Effector memory CD4-positive, alpha-beta T cell (primary cell): Measurements from ENCODE around the gene MST1R.

ENCODE experiments used
- DNase-seq, 3 donors: peaks; one replicate each; pipeline ENCODE4 v3.0.0-alpha.2; 2020
- H3K27ac ChIP-seq: 2 replicates; pipeline ENCODE4 v1.7.0; 2013; ENCODE audit warnings: mild to moderate bottlenecking, low read length, moderate library complexity; ENCODE audit not compliant: insufficient read depth, poor library complexity, severe bottlenecking
- H3K27me3 ChIP-seq: replicated peaks from 2 replicates; pipeline ENCODE4 v1.7.0; 2013; ENCODE audit warnings: mild to moderate bottlenecking, low read length; ENCODE audit not compliant: insufficient read depth, control insufficient read depth, poor library complexity, severe bottlenecking
- H3K36me3 ChIP-seq: 2 replicates; pipeline ENCODE4 v1.7.0; 2013; ENCODE audit warnings: mild to moderate bottlenecking, low read length, moderate library complexity; ENCODE audit not compliant: control insufficient read depth, insufficient read depth
- H3K4me1 ChIP-seq: 2 replicates; pipeline ENCODE4 v1.7.0; 2013; ENCODE audit warnings: low read length, mild to moderate bottlenecking; ENCODE audit not compliant: control insufficient read depth, insufficient read depth, poor library complexity, severe bottlenecking
- H3K4me3 ChIP-seq: 2 replicates; pipeline ENCODE4 v1.7.0; 2013; ENCODE audit warnings: low read length, low read depth, mild to moderate bottlenecking; ENCODE audit not compliant: insufficient read depth, poor library complexity, severe bottlenecking
- H3K9me3 ChIP-seq: 2 replicates; pipeline ENCODE4 v1.7.0; 2013; ENCODE audit warnings: mild to moderate bottlenecking, low read length, moderate library complexity; ENCODE audit not compliant: control insufficient read depth

MST1R gene

DNA sequence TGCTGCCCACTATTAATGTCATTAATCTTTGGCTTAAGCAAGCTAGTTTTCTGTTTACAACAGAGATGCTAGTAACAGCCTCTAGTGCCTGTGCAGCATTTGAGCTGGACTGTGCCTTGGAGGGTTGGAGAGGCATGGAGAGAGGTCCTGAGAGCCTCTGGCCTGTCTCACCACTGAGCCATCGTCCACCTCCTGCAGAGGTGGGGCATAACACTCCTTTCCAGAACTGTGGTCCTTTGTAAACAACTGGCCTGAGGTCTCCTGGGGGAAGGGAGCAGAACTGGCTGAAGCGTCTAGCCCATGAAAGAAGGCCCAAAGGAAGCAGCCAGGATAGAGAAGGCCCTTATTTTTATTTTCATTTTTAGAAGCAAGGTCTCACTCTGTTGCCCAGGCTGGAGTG lies 24.0 kb downstream of the MST1R start:
- Histone ChIP-seq H3K36me3 (no peaks in the 10 kb centered on the region), H3K4me1 (no peaks in the 10 kb centered on the region), H3K4me3 (no peak overlapping the region), H3K9me3 (no peaks in the 10 kb centered on the region), H3K27ac (no peak overlapping the region), H3K27me3 (no peaks in the 10 kb centered on the region)
- DNase-seq: no peak

DNA sequence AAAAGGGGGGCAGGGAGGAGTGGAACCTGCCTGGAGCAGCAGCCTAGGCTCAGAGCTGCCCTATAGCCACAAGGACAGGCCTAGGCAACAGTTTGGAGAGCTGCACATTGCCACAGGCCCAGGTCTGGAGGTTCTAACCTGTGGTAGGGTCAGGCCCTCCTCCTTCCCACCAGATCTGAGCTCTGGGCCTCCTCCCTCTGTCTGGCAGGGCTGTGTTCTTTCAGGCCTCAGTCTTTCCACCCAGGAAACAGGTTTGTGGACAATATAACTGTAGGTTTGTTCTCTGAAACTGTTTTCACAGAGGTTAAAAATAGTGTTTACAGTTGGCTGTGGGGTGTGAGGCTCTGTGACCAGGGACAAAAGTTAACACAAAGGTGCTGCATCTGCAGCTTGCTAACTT lies 25.0 kb downstream of the MST1R start:
- H3K4me1 ChIP-seq: no peaks in the 10 kb centered on the region
- H3K27ac ChIP-seq: no peak overlapping the region
- no peak for DNase-seq
- H3K4me3 ChIP-seq: no peak overlapping the region
- H3K27me3 ChIP-seq: no peaks in the 10 kb centered on the region
- H3K36me3 ChIP-seq: no peaks in the 10 kb centered on the region
- H3K9me3 ChIP-seq: no peaks in the 10 kb centered on the region

GRCh38 chr3:49877716-49878115 lies 26.0 kb downstream of the MST1R start:
- peaks cover 4% of the 10 kb centered on the region for H3K4me1 ChIP-seq
- H3K4me3 ChIP-seq: no peak overlapping the region
- no peaks in the 10 kb centered on the region for H3K36me3 ChIP-seq
- DNase-seq: no peak
- H3K9me3 ChIP-seq: no peaks in the 10 kb centered on the region
- no peak overlapping the region for H3K27ac ChIP-seq
- H3K27me3 ChIP-seq: no peaks in the 10 kb centered on the region

DNA sequence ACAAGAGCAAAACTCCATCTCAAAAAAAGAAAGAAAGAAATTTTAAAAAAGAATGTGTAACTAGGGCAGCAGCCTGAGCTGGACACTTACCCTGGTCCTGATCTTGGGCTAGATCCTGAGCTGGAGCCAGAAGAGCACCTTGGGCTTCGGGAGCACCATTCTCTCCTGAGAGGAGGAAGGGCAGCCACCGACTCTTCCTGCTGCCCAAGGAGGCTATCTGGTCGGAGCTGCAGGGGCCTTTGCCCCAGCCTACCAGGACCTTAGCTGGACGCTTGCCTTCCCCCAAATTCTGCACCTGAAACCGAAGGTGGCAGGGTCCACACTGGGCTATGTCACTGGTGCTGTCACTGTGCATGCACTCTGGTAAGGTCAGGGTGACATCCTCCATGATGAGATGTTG lies 27.1 kb downstream of the MST1R start:
- H3K27me3 ChIP-seq: no peaks in the 10 kb centered on the region
- no peaks in the 10 kb centered on the region for H3K36me3 ChIP-seq
- no peak overlapping the region for H3K4me3 ChIP-seq
- no peaks in the 10 kb centered on the region for H3K9me3 ChIP-seq
- H3K27ac ChIP-seq: no peak overlapping the region
- H3K4me1 ChIP-seq: peaks cover 7% of the 10 kb centered on the region
- no peak for DNase-seq

GRCh38 chr3:49873623-49874022 lies 30.1 kb downstream of the MST1R start:
- H3K36me3 ChIP-seq: no peaks in the 10 kb centered on the region
- no peak overlapping the region for H3K4me3 ChIP-seq
- H3K27me3 ChIP-seq: peaks cover 16% of the 10 kb centered on the region
- DNase-seq: no peak
- no peaks in the 10 kb centered on the region for H3K9me3 ChIP-seq
- no peak overlapping the region for H3K27ac ChIP-seq
- peaks cover 16% of the 10 kb centered on the region for H3K4me1 ChIP-seq

- Histone ChIP-seq H3K36me3 (no peaks in the 10 kb centered on the region), H3K4me3 (no peak overlapping the region), H3K4me1 (peaks cover 16% of the 10 kb centered on the region), H3K9me3 (no peaks in the 10 kb centered on the region), H3K27me3 (peaks cover 23% of the 10 kb centered on the region), H3K27ac (no peak overlapping the region)
- DNase-seq: peak; percentile 13 to 19 (median 16)
Measured at GRCh38 chr3:49872801-49873281, 30.8 kb downstream of the MST1R start.

DNA sequence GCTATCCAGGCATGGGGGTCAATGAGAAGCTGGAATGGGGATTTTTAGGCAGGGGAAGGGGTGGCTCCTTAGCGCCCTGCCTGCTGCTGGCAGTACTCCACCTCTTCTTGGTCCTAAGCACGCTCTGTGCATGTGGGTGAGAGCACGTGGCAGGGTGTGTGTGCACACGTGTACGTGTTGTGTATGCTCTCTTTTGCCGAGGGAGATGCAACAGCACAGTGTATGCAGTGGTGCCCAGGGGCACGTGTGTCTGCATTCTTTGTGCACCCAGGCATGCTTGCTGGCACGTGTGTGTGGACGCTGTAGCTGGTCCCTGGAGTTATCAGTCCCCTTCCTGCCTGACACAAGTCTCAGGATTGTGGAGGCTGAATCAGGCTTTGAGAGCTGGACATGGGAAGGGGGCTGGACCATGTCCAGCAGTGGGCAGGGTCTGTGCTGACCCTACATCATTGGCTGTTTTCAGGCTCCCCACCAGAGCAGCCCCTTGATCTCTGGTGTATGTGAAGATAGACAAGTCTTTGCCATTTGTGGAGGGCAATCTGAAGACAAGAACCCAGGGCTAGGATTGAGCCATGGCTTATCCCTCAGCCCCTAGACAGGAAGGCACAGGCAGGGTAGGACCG lies 32.0 kb downstream of the MST1R start:
- DNase-seq: no peak
- Histone ChIP-seq H3K4me3 (no peak overlapping the region), H3K4me1 (peaks cover 16% of the 10 kb centered on the region), H3K9me3 (no peaks in the 10 kb centered on the region), H3K27me3 (peaks cover 27% of the 10 kb centered on the region), H3K27ac (no peak overlapping the region), H3K36me3 (no peaks in the 10 kb centered on the region)

- peaks cover 27% of the 10 kb centered on the region for H3K27me3 ChIP-seq
- peaks cover 16% of the 10 kb centered on the region for H3K4me1 ChIP-seq
- no peaks in the 10 kb centered on the region for H3K36me3 ChIP-seq
- H3K27ac ChIP-seq: no peak within 1 kb of the TSS
- H3K4me3 ChIP-seq: peak within 1 kb of the TSS; percentile 43
- no peaks in the 10 kb centered on the region for H3K9me3 ChIP-seq
- no peak for DNase-seq
Measured at GRCh38 chr3:49869525-49870126, 34.0 kb downstream of the MST1R start, which contains the start of gene CAMKV. Gene CAMKV, minus strand, starts transcription at chr3:49869906. Its CDS starts 7,518 bp downstream, at chr3:49862388.

- no peaks in the 10 kb centered on the region for H3K9me3 ChIP-seq
- peak overlapping the region; percentile 43 for H3K4me3 ChIP-seq
- H3K4me1 ChIP-seq: peaks cover 16% of the 10 kb centered on the region
- no peaks in the 10 kb centered on the region for H3K36me3 ChIP-seq
- no peak overlapping the region for H3K27ac ChIP-seq
- no peak for DNase-seq
- H3K27me3 ChIP-seq: peaks cover 27% of the 10 kb centered on the region
Measured at GRCh38 chr3:49868862-49869466, 34.7 kb downstream of the MST1R start.

- H3K27me3 ChIP-seq: peaks cover 27% of the 10 kb centered on the region
- no peak overlapping the region for H3K4me3 ChIP-seq
- no peaks in the 10 kb centered on the region for H3K9me3 ChIP-seq
- H3K27ac ChIP-seq: no peak overlapping the region
- peaks cover 14% of the 10 kb centered on the region for H3K4me1 ChIP-seq
- no peaks in the 10 kb centered on the region for H3K36me3 ChIP-seq
- DNase-seq: no peak
Measured at GRCh38 chr3:49867871-49868321, 35.8 kb downstream of the MST1R start.
